Measurements from ENCODE around the gene SECISBP2.

The SECISBP2 gene

GRCh38 chr9:89366711-89367110 is 48.4 kb downstream of the SECISBP2 start:
- no peak for FAIRE-seq

GRCh38 chr9:89367281-89367680 is 49.0 kb downstream of the SECISBP2 start:
- FAIRE-seq: no peak

- FAIRE-seq: no peak
Measured at GRCh38 chr9:89367726-89368437, 49.6 kb downstream of the SECISBP2 start.

GRCh38 chr9:89368550-89368949 is 50.2 kb downstream of the SECISBP2 start:
- no peak for FAIRE-seq

- no peak for FAIRE-seq
Measured at GRCh38 chr9:89368978-89369377, 50.7 kb downstream of the SECISBP2 start.

- no peak for FAIRE-seq
Measured at GRCh38 chr9:89370593-89370992, 52.3 kb downstream of the SECISBP2 start.

GRCh38 chr9:89371791-89372190 is 53.5 kb downstream of the SECISBP2 start:
- peak; percentile 80 for FAIRE-seq

- no peak for FAIRE-seq
Measured at GRCh38 chr9:89372230-89372816, 54.0 kb downstream of the SECISBP2 start.

GRCh38 chr9:89372979-89373378 is 54.7 kb downstream of the SECISBP2 start:
- no peak for FAIRE-seq

- no peak for FAIRE-seq
Measured at GRCh38 chr9:89374176-89374575, 55.9 kb downstream of the SECISBP2 start.

GRCh38 chr9:89375191-89375760 is 57.0 kb downstream of the SECISBP2 start:
- FAIRE-seq: no peak

GRCh38 chr9:89376286-89376685 is 58.0 kb downstream of the SECISBP2 start:
- FAIRE-seq: no peak

- FAIRE-seq: no peak
Measured at GRCh38 chr9:89376741-89377351, 58.5 kb downstream of the SECISBP2 start.

GRCh38 chr9:89377411-89377810 is 59.1 kb downstream of the SECISBP2 start:
- no peak for FAIRE-seq

GRCh38 chr9:89378541-89378940 is 60.2 kb downstream of the SECISBP2 start:
- FAIRE-seq: no peak

GRCh38 chr9:89379031-89379430 is 60.7 kb downstream of the SECISBP2 start:
- FAIRE-seq: no peak

- FAIRE-seq: no peak
Measured at GRCh38 chr9:89379508-89380115, 61.3 kb downstream of the SECISBP2 start.

- no peak for FAIRE-seq
Measured at GRCh38 chr9:89380437-89381307, 62.4 kb downstream of the SECISBP2 start.

GRCh38 chr9:89381308-89381609 is 63.0 kb downstream of the SECISBP2 start:
- FAIRE-seq: no peak

- no peak for FAIRE-seq
Measured at GRCh38 chr9:89382026-89382986, 64.0 kb downstream of the SECISBP2 start.

GRCh38 chr9:89383030-89383720 is 64.9 kb downstream of the SECISBP2 start:
- no peak for FAIRE-seq

All from endometrium (tissue), 2 donors.